22Rv1 (cell line): Measurements from ENCODE around the gene NALCN.

Source experiments
- ZFX ChIP-seq: fragments of 450-650 bp; IDR thresholded peaks from 2 replicates; pipeline ENCODE4 v1.6.1; 2017; ENCODE audit warnings: antibody characterized with exemption, borderline replicate concordance
- TF ChIP-seq, protein P1 (sequence below): fragments of 450-650 bp; IDR thresholded peaks from 2 replicates; pipeline ENCODE4 v1.5.1; 2017; ENCODE audit warnings: mild to moderate bottlenecking

DNA sequence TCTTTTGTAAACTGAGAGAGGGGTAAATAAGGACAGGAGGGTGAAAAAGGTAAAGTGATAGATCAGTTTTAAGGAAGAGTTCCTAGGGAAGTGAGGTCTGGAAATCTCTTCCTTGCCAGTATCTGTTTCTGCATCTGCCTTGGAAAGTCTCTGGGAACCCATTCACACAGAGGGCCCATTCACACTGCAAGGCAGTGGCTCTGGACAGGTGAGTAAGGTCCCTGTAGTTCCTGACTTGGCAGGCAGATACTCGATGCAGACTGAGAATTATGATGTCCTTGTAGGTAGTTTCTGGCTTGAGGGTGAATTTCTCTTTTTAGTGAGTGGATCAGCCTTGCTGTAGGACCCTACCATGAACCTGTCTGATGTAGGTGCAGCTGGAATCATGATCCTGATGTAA, 293.3 kb downstream of the NALCN start:
- TF ChIP-seq, protein P1, sequence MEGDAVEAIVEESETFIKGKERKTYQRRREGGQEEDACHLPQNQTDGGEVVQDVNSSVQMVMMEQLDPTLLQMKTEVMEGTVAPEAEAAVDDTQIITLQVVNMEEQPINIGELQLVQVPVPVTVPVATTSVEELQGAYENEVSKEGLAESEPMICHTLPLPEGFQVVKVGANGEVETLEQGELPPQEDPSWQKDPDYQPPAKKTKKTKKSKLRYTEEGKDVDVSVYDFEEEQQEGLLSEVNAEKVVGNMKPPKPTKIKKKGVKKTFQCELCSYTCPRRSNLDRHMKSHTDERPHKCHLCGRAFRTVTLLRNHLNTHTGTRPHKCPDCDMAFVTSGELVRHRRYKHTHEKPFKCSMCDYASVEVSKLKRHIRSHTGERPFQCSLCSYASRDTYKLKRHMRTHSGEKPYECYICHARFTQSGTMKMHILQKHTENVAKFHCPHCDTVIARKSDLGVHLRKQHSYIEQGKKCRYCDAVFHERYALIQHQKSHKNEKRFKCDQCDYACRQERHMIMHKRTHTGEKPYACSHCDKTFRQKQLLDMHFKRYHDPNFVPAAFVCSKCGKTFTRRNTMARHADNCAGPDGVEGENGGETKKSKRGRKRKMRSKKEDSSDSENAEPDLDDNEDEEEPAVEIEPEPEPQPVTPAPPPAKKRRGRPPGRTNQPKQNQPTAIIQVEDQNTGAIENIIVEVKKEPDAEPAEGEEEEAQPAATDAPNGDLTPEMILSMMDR, result no peak
- TF ChIP-seq ZFX, result no peak
